ENCODE data around the gene MTAP.

- TF ChIP-seq EP300 (IDR thresholded peaks at IDR 0.05), result no peak
- TF ChIP-seq CTCF (IDR thresholded peaks at IDR 0.05), result no peak
Observed at GRCh38 chr9:21841133-21841532, 38.7 kb downstream of the MTAP start.
